SU-DHL-6 (cell line): ENCODE measurements around the gene CACNB4.

Experiments used
- H2AFZ ChIP-seq: fragments of 200-600 bp; sonication (generic); 2 replicates; pipeline ENCODE4 v1.6.1; 2014; ENCODE audit warnings: low read depth, mild to moderate bottlenecking, moderate library complexity, mixed read lengths, antibody characterized with exemption, low read length; ENCODE audit not compliant: severe bottlenecking
- H3F3A ChIP-seq: fragments of 200-600 bp; shearing (Covaris generic); 2 replicates; pipeline ENCODE4 v1.6.0; 2016; ENCODE audit warnings: antibody characterized with exemption, mild to moderate bottlenecking; ENCODE audit not compliant: insufficient read depth
- H3K27ac ChIP-seq: fragments of 200-600 bp; sonication (generic); 2 replicates; pipeline ENCODE4 v1.5.1; 2016; ENCODE audit warnings: low read depth, mild to moderate bottlenecking, low read length, moderate library complexity, mixed read lengths
- H3K27me3 ChIP-seq: fragments of 200-600 bp; sonication (generic), shearing (Covaris generic); 2 replicates; pipeline ENCODE4 v1.6.0; 2014; ENCODE audit warnings: mild to moderate bottlenecking, low read length
- H3K36me3 ChIP-seq: fragments of 200-600 bp; sonication (generic); 2 replicates; pipeline ENCODE4 v1.6.1; 2014; ENCODE audit warnings: mild to moderate bottlenecking, low read length, mixed read lengths
- H3K4me2 ChIP-seq: fragments of 300-600, 200-600 bp; shearing (Covaris generic), sonication (generic); 2 replicates; pipeline ENCODE4 v1.6.0; 2014; ENCODE audit warnings: low read length, low read depth, mild to moderate bottlenecking; ENCODE audit not compliant: poor library complexity, severe bottlenecking
- H3K4me3 ChIP-seq: fragments of 200-600 bp; sonication (generic); 2 replicates; pipeline ENCODE4 v1.5.1; 2014; ENCODE audit warnings: antibody characterized with exemption, low read length, mild to moderate bottlenecking, mixed read lengths; ENCODE audit not compliant: insufficient read depth, poor library complexity, severe bottlenecking
- H3K79me2 ChIP-seq: fragments of 200-600 bp; sonication (generic); 2 replicates; pipeline ENCODE4 v1.6.1; 2014; ENCODE audit warnings: mild to moderate bottlenecking, low read length, moderate library complexity; ENCODE audit not compliant: insufficient read depth
- H3K9ac ChIP-seq: fragments of 200-600 bp; sonication (generic); 2 replicates; pipeline ENCODE4 v1.7.0; 2014; ENCODE audit warnings: mild to moderate bottlenecking, low read length
- H3K9me2 ChIP-seq: fragments of 200-600 bp; sonication (generic); replicated peaks from 2 replicates; pipeline ENCODE4 v1.6.1; 2014; ENCODE audit warnings: low read length; ENCODE audit not compliant: insufficient read depth
- H3K9me3 ChIP-seq: fragments of 200-600 bp; sonication (generic); 2 replicates; pipeline ENCODE4 v1.6.1; 2014; ENCODE audit warnings: low read length, mixed read lengths; ENCODE audit not compliant: insufficient read depth
- H4K20me1 ChIP-seq: fragments of 200-600 bp; sonication (generic); 2 replicates; pipeline ENCODE4 v1.6.1; 2014; ENCODE audit warnings: low read depth, mild to moderate bottlenecking, antibody characterized with exemption, low read length, moderate library complexity, mixed read lengths
- CTCF ChIP-seq: fragments of 200-600 bp; sonication (generic); IDR thresholded peaks from one replicate; pipeline ENCODE4 v1.5.1; 2017; ENCODE audit warnings: antibody characterized with exemption, mild to moderate bottlenecking, low read length, moderate library complexity; ENCODE audit not compliant: insufficient read depth, poor library complexity, severe bottlenecking
- EZH2phosphoT487 ChIP-seq: fragments of 200-600 bp; sonication (generic), shearing (Covaris generic); conservative IDR thresholded peaks from 2 replicates; pipeline ENCODE4 v1.6.1; 2018; ENCODE audit warnings: mild to moderate bottlenecking, antibody characterized with exemption, low read length, moderate library complexity, mixed read lengths

The CACNB4 gene

GRCh38 chr2:151928380-151928779, 170.5 kb downstream of the CACNB4 start:
- no peak overlapping the region for H3K27ac ChIP-seq
- no peaks in the 10 kb centered on the region for H3K9me2 ChIP-seq
- no peaks in the 10 kb centered on the region for H3F3A ChIP-seq
- H3K36me3 ChIP-seq: no peaks in the 10 kb centered on the region
- H3K27me3 ChIP-seq: no peaks in the 10 kb centered on the region
- no peak overlapping the region for H3K4me2 ChIP-seq
- H4K20me1 ChIP-seq: no peaks in the 10 kb centered on the region
- H2AFZ ChIP-seq: no peak overlapping the region
- no peak overlapping the region for H3K4me3 ChIP-seq
- H3K79me2 ChIP-seq: no peaks in the 10 kb centered on the region
- no peaks in the 10 kb centered on the region for H3K9me3 ChIP-seq
- TF ChIP-seq EZH2phosphoT487 (no peak), CTCF (no peak)
- H3K9ac ChIP-seq: no peak overlapping the region

- no peaks in the 10 kb centered on the region for H3K79me2 ChIP-seq
- no peaks in the 10 kb centered on the region for H3K36me3 ChIP-seq
- no peak overlapping the region for H3K4me2 ChIP-seq
- TF ChIP-seq EZH2phosphoT487 (no peak), CTCF (no peak)
- H3F3A ChIP-seq: no peaks in the 10 kb centered on the region
- H3K4me3 ChIP-seq: no peak overlapping the region
- no peak overlapping the region for H3K9ac ChIP-seq
- H3K9me3 ChIP-seq: no peaks in the 10 kb centered on the region
- H2AFZ ChIP-seq: no peak overlapping the region
- no peaks in the 10 kb centered on the region for H3K9me2 ChIP-seq
- no peaks in the 10 kb centered on the region for H4K20me1 ChIP-seq
- no peak overlapping the region for H3K27ac ChIP-seq
- no peaks in the 10 kb centered on the region for H3K27me3 ChIP-seq
These were observed 171.2 kb downstream of the CACNB4 start for GRCh38 chr2:151927501-151928221.

GRCh38 chr2:151922845-151923666, 175.8 kb downstream of the CACNB4 start:
- Histone ChIP-seq H3K36me3 (no peaks in the 10 kb centered on the region), H3K4me2 (no peak overlapping the region), H3K79me2 (no peaks in the 10 kb centered on the region), H2AFZ (no peak overlapping the region), H3K4me3 (no peak overlapping the region), H3K9me2 (no peaks in the 10 kb centered on the region), H3K27ac (no peak overlapping the region), H3K9ac (no peak overlapping the region), H3K9me3 (no peaks in the 10 kb centered on the region), H4K20me1 (no peaks in the 10 kb centered on the region), H3K27me3 (no peaks in the 10 kb centered on the region), H3F3A (no peaks in the 10 kb centered on the region)
- TF ChIP-seq EZH2phosphoT487 (no peak), CTCF (no peak)
